Breast epithelium (tissue), 4 donors: ENCODE data around the gene SAPCD2. TPM values are rescaled to one million over a fixed set of nuclear protein-coding genes. Genes with fewer than 3 reads are reported as not detected.
"Not testable (repeated sequence)": the region's sequence is repeated elsewhere in the genome, so short reads cannot be mapped to it uniquely, and the experiment has no call there.

Source experiments
- DNase-seq, 2 donors: peaks; one replicate each; pipeline ENCODE4 v3.0.0-alpha.2; 2019; ENCODE audit warnings: low spot score in 2 of 2
- H3K27ac ChIP-seq, 2 donors: fragments of 200-600 bp; sonication (generic) in 1 of 2; one replicate each; pipeline ENCODE4 v1.5.1; 2016 to 2019; ENCODE audit warnings: mild to moderate bottlenecking in 1 of 2
- H3K27me3 ChIP-seq, 2 donors: fragments of 200-600 bp; sonication (generic) in 1 of 2; one replicate each; pipeline versions ENCODE4 v1.5.1 to v1.6.0; 2017 to 2019; ENCODE audit warnings: control low read depth in 1 of 2, mild to moderate bottlenecking in 1 of 2
- H3K36me3 ChIP-seq: fragments of 200-600 bp; one replicate; pipeline ENCODE4 v1.5.1; 2019
- H3K4me1 ChIP-seq, 2 donors: fragments of 200-600 bp; sonication (generic); one replicate each; pipeline ENCODE4 v1.5.1; 2016 to 2019; ENCODE audit warnings: control low read depth in 1 of 2
- H3K4me3 ChIP-seq, 3 donors: fragments of 200-600 bp; sonication (generic); 1 replicate in 2 of 3; 2 replicates in 1 of 3; pipeline ENCODE4 v1.5.1; 2016 to 2019; ENCODE audit warnings: mild to moderate bottlenecking in 3 of 3, moderate library complexity in 2 of 3
- H3K9me3 ChIP-seq, 2 donors: fragments of 200-600 bp; sonication (generic) in 1 of 2; one replicate each; pipeline ENCODE4 v1.5.1; 2016 to 2019; ENCODE audit warnings: control low read depth in 1 of 2
- CTCF ChIP-seq, 3 donors: fragments of 450-650 bp; IDR thresholded peaks; one replicate each; pipeline ENCODE4 v1.5.1; 2016 to 2017; ENCODE audit warnings: antibody characterized with exemption in 3 of 3, mild to moderate bottlenecking in 3 of 3, moderate library complexity in 3 of 3
- POLR2A ChIP-seq: fragments of 450-650 bp; IDR thresholded peaks from one replicate; pipeline ENCODE4 v1.6.1; 2016; ENCODE audit warnings: antibody characterized with exemption, mild to moderate bottlenecking, moderate library complexity
- POLR2AphosphoS5 ChIP-seq, 3 donors: sonication (generic); formaldehyde crosslinking; IDR thresholded peaks; one replicate each; pipeline ENCODE4 v1.6.1; 2017; ENCODE audit warnings: antibody characterized with exemption in 3 of 3
- intact Hi-C: fragments of 100-400 bp; cut with DNase I; formaldehyde crosslinking; loops from one replicate; pipeline ENCODE4 v1.15.1; 2023; ENCODE audit warnings: low total_unique reads
- total RNA-seq, 3 donors: library from RNA; depleted of rRNA; stranded (reverse); fragments of >200 nt; gene quantifications; one replicate each; pipeline ENCODE4 v1.1.0, GENCODE V29; 2016

SAPCD2 gene
- total RNA-seq, 3 donors from 2014 or later, result 0.96 to 2.9 (median 2.8) TPM

GRCh38 chr9:137035507-137035834, 34.9 kb downstream of the SAPCD2 start:
- H3K27ac ChIP-seq, result no peak overlapping the region

GRCh38 chr9:137034709-137035506, 35.4 kb downstream of the SAPCD2 start:
- H3K27me3 ChIP-seq, result no peaks in the 10 kb centered on the region
- intact Hi-C loops, result no loop called here
- H3K9me3 ChIP-seq, result no peaks in the 10 kb centered on the region
- peak overlapping the region in 2 of 3 donors; percentile 9 to 19 for H3K4me3 ChIP-seq
- TF ChIP-seq CTCF (IDR thresholded peaks at IDR 0.05) (peak; percentile 73 to 91 (median 85)), POLR2AphosphoS5 (IDR thresholded peaks at IDR 0.05) (no peak)
- peak overlapping the region in 1 of 2 donors; percentile 8 for H3K27ac ChIP-seq
- no peaks in the 10 kb centered on the region for H3K36me3 ChIP-seq
- H3K4me1 ChIP-seq, result peaks cover 7 to 9% of the 10 kb centered on the region in 2 donors
- DNase-seq, result peak; percentile 74 to 80

More at GRCh38 chr9:137035507-137035834, 34.9 kb downstream of the SAPCD2 start:
- intact Hi-C loops, result no loop called here
- H3K9me3 ChIP-seq, result no peaks in the 10 kb centered on the region
- TF ChIP-seq POLR2AphosphoS5 (IDR thresholded peaks at IDR 0.05) (no peak), POLR2A (no peak), CTCF (IDR thresholded peaks at IDR 0.05) (peak in 1 of 3 donors; percentile 5)
- peaks cover 7 to 9% of the 10 kb centered on the region in 2 donors for H3K4me1 ChIP-seq
- H3K36me3 ChIP-seq, result no peaks in the 10 kb centered on the region
- no peak for DNase-seq
- peak overlapping the region in 1 of 3 donors; percentile 19 for H3K4me3 ChIP-seq
- H3K27me3 ChIP-seq, result no peaks in the 10 kb centered on the region

- peak overlapping the region in 1 of 2 donors; percentile 8 for H3K27ac ChIP-seq
- no peaks in the 10 kb centered on the region for H3K27me3 ChIP-seq
- no peak for DNase-seq
- intact Hi-C loops, result no loop called here
- TF ChIP-seq CTCF (IDR thresholded peaks at IDR 0.05), result no peak
- TF ChIP-seq POLR2A, result no peak
- no peak for TF ChIP-seq POLR2AphosphoS5 (IDR thresholded peaks at IDR 0.05)
- H3K9me3 ChIP-seq, result no peaks in the 10 kb centered on the region
- no peaks in the 10 kb centered on the region for H3K36me3 ChIP-seq
- peaks cover 9 to 10% of the 10 kb centered on the region in 2 donors for H3K4me1 ChIP-seq
- H3K4me3 ChIP-seq, result peak overlapping the region in 2 of 3 donors; percentile 19 to 25
These were observed 36.2 kb downstream of the SAPCD2 start for GRCh38 chr9:137034039-137034708.

DNA sequence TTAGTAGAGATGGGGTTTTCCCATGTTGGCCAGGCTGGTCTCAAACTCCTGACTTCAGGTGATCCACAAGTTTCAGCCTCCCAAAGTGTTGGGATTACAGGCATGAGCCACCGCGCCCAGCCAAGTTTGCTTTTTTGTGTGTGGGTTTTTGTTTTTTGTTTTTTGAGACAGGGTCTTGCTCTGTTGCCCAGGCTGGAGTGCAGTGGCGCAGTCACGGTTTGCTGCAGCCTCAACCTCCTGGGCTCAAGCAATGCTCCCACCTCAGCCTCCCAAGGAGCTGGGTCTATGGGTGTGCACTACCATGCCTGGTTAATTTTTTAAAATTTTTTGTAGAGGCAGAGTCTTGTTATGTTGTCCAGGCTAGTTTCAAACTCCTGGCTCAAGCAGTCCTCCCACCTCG, 36.9 kb downstream of the SAPCD2 start:
- intact Hi-C loops, result not testable (repeated sequence)
- peak overlapping the region in 1 of 3 donors; percentile 25 for H3K4me3 ChIP-seq

GRCh38 chr9:137032858-137033257, 37.5 kb downstream of the SAPCD2 start:
- no peaks in the 10 kb centered on the region for H3K9me3 ChIP-seq
- no peak overlapping the region for H3K27ac ChIP-seq
- TF ChIP-seq POLR2AphosphoS5 (IDR thresholded peaks at IDR 0.05), result no peak
- no peak for TF ChIP-seq CTCF (IDR thresholded peaks at IDR 0.05)
- TF ChIP-seq POLR2A, result no peak
- peak overlapping the region in 1 of 3 donors; percentile 25 for H3K4me3 ChIP-seq
- H3K36me3 ChIP-seq, result no peaks in the 10 kb centered on the region
- no peaks in the 10 kb centered on the region for H3K27me3 ChIP-seq
- intact Hi-C loops, result no loop called here
- H3K4me1 ChIP-seq, result peaks cover 13 to 14% of the 10 kb centered on the region in 2 donors
- no peak for DNase-seq

More for the DNA sequence above, 36.9 kb downstream of the SAPCD2 start:
- H3K4me1 ChIP-seq, result peaks cover 12 to 14% of the 10 kb centered on the region in 2 donors
- H3K9me3 ChIP-seq, H3K27me3 ChIP-seq, DNase-seq, H3K27ac ChIP-seq, H3K36me3 ChIP-seq: not testable (repeated sequence)
